Measurements from ENCODE around the gene CD79A.

The CD79A gene

GRCh38 chr19:41929536-41930071, 52.5 kb downstream of the CD79A start:
- DNase-seq = no peak

DNA sequence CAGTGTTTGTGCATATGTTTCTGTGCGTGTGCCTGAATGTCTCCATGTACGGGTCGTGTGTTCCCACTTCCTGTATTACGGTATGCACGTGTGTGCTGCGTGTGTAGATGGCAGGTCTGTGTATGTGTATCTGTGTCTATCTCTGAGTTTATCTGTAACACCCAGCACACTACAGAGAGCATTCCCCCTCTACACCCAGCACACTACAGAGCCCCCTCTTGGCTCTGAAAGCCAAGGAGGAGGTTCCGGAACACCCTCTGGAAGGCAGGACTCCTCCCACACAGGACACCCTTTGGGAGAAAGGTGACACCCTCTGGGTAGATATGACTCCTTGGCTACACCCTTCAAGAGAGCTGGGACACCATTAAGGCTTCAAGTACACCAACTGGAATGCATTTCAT, 53.2 kb downstream of the CD79A start:
- DNase-seq = no peak
